Activated CD4-positive, alpha-beta T cell treated with anti-CD3 and anti-CD28 coated beads, Interleukin-2, amount 50 U/mL, for 48 hours (primary cell): ENCODE data around the gene XRN1.
"Not testable (repeated sequence)": the region's sequence is repeated elsewhere in the genome, so short reads cannot be mapped to it uniquely, and the experiment has no call there.

Experiments
- DNase-seq, 2 experiments: peaks; one replicate each; pipeline ENCODE4 v3.0.0-alpha.2; 2020

The XRN1 gene

DNA sequence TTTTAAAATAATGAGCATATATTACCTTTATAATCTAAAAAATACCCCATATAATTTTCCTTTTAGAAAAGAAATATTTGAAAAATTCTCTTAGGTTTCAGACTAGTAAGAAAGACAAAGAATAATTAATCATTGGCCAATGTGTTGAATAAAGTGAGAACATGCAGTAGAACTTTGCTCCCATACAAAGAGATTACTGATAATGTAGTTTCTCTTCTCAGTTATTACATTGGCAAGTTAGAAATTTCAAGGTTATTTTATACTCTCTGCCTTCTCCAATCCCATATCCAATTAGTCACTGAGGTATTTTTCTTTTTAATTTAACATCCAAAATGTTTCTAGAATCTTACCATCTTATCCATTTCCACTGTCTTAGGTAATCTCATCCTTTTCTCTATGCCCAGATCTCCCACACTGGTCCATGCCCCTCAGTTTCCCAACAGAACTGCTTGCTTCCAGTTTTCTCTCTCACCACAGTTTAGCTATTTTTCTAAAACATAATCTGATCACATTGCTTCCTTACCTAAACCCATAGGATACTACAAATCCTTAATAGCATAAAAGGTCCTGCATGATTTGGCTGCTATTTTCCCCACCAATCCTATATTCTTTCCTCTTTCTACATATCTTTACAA, 10.8 kb downstream of the XRN1 start:
- no peak for DNase-seq

DNA sequence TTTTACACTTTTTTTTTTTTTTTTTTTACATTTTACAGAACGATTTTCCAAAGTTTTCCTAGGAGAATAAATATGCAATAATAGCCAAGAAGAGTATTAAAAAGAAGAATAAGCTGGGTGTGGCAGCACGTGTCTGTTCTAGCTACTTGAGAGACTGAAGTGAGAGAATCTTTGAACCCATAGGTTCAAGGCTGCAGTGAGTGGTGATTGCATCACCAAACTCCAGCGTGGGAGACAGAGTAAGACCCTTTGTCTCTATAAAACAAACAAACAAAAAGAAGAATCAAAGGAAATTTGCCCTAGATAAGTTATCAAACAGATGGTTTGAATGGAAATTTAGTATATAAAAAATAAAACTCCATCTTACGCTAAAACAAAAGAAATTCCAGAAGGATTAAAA, 13.3 kb downstream of the XRN1 start:
- DNase-seq = no peak

DNA sequence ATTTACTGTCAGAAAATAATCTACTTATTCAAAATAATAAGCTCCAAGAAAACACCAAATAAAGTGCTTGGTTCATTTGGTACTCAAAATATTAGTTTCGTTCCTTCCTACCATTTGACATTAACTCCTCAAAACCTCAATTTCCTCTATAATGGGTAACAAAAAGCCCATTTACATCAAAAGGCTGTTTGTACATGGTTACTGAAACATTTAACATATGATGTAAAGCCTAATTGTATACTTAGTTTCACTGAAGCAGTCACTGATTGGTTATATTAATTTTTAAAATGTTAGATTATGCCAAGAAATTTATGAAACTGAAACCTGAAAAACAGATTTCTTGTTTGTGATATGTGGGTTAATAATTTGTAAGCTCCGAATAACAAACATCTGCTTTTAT, 14.7 kb downstream of the XRN1 start:
- DNase-seq = no peak

DNA sequence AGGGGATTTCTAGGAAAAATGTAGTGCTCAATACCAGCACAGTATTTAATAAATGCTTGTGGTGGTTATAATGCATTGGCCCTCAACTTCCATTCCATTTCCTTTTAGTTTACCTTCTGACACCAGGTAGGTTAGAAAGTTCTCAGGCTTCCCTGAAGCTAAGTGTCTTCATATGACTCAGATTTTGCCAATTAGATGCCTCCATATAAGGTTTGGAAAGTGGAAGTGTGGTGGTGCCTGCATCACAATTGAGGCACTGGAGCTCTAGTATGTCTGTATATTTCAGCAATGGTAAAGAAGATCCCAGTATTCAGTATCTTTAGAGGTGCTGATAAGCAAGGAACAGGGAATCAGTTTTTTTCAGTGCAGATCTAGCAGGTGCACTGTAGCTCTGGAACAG, 18.3 kb downstream of the XRN1 start:
- no peak for DNase-seq

DNA sequence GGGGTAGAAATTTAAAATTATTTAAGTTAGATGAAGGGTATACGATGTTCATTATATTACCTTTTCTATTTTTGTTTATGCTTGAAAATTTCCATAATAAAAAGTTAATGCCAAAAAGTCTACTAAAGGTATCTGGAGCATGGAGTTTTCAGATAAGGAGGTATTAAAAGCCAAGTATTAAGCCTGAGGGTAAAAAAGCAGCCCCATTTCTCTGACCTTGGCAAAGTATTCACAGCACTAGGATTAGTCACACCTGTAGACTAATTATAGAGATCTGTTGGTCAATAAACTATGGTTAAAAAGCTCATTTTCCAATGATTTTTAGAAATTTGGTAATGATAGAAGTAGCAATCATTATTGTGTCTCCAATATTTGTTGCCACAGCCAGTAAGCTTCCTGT, 23.1 kb downstream of the XRN1 start:
- no peak for DNase-seq

DNA sequence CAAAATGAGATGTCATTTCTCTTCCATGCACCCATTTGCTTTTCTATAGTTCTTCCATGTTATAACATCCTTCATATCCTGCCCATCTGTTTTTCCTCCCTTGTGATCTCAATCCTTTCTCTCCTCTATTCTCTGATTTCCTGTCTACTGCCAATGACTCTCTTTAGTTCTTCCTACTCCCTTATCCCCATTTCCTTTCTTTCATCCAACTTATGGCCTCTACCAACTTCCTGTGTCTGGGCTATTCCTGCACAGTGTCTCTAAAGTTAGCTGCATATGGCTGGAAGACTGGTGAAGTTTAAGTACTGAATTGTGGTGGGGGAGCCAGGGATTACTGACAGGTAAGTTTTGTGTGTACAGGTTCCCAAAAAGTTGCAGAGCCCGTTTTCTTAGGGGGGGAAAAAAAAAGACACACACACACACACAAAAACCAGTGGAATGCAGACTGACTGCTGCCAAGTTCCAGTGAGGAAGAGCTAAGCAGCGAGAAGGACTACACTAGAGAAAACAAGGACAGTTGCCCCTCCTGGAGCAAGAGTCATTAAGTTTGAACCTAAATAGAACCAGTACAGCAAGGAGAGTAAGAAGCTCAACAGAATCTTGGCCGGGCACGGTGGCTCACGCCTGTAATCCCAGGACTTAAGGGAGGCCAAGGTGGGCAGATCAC, 28.8 kb downstream of the XRN1 start:
- no peak for DNase-seq

DNA sequence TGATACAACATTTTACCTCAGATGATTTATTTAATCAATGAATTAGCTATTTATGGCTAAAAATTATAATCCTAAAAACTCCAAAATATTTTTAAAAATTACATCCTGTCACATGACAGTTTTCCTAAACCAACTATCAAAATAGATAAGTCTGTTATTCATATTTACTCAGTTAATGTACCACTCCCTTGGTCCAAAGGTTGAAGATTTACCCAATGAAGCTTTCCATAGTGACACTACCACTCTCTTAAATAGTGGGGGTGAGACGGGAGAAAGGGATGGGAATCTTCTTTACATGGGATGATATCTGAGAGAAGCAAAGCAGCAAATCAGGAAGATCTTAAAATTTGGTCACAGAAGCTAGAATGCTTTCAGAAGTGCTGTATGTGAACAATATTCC, 30.5 kb downstream of the XRN1 start:
- DNase-seq = no peak

DNA sequence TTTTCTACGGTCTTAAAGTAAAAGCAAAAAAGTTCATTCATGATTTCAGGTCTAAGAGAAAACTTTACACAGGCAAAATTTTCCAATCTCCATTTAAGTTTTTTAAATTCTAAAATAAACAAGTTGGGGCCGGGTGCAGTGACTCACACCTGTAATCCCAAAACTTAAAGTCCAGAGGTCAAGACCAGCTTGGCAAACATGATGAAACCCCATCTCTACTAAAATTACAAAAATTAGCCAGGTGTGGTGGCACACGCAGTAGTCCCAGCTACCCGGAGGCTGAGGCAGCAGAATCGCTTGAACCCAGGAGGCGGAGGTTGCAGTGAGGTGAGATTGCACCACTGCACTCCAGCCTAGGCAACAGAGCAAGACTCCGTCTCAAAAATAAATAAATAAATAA, 47.3 kb downstream of the XRN1 start:
- DNase-seq = not testable (repeated sequence)

DNA sequence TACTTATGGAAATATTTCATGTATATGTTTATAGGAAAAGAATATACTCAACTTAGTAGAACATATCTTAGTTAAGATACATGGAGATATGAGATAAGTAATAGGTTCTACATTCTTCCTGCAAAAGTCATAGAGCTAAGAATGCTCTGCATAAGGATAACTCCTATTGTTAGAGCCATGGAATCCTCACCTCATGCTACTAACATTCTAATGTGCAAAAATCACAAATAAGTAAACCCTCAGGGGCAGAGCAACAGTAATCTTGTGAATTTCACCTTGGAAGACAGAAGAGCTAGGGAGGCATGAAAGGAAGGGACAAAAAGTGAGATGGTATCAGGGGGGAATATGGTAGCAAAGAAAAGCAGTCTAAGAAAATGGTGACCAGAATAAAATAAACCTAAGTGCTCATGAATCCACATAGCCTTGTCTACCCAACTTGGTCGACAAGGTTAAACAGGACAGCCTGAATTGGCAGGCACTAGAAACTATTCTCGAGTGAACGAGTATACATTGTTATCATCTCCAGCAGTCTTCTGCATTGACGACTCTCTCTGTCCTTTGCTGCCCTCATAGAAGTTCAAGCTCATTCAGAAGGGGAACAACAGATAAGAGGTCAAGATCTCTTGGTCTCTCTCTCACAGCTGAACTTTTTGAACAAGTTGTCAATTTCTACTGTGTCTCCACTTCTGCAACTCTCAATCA, 52.8 kb downstream of the XRN1 start:
- no peak for DNase-seq

DNA sequence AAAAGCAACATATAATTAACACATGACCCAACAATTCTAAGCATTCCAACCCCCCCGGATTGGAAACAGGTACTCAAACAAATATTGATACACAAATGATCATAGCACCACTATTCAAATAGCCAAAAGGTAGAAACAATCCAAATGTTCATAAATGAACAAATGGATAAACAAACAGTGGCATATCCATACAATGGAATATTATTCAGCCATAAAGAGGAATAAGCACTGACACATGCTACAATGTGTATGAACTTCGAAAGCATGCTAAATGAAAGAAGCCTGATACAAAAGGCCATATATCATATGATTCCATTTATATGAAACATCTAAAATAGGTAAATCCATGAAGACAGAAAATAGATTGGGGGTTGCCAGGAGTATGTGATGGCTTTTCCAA, 62.8 kb downstream of the XRN1 start:
- no peak for DNase-seq

DNA sequence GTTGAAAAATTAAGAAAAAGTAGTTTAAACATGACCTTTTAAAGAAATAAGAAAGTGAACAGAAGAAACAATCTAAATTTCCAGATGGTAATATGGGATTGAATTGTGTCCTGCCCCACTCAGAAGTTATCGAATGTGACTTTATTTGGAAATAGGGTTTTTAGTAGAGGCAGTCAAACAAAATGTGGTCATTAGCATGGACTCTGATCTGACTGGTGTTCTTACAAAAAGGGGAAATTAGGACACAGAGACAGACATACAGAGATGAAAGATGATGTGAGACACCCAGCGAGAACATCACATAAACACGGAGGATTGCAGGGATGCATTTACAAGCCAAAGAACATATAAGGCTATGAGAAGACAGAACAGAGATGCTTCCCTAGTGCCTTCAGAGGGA, 73.2 kb downstream of the XRN1 start:
- no peak for DNase-seq

DNA sequence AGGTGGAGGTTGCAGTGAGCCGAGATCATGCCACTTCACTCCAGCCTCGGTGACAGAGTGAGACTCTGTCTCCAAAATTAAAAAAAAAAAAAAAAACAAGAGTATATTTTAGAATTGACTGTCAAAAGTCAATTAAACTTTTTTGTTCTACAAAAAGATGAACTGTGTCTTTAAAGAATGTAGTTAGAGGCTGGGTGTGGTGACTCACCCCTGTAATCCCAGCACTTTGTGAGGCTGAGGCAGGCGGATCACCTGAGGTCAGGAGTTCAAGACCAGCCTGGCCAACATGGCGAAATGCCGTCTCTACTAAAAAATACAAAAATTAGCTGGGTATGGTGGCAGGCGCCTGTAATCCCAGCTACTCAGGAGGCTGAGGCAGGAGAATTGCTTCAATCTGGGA, 78.3 kb downstream of the XRN1 start:
- DNase-seq = not testable (repeated sequence)

DNA sequence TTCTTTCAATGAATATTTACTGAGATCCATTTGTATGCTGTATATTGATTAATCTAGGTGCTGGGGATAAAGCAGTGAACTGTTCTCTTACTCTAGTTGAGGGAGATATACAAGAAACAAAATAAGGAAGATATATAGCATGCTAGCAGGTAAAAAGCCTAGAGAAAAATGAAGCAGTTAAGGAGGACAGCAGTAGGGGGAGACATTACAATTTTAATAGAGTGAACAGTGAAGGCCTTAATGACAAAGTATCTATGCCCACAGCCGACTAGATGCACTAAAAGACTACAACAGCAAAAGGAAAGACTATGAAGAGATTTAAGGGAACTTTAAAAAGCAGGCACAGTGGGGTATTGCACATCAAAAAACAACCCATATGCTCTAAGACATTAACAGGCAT, 81.4 kb downstream of the XRN1 start:
- DNase-seq = no peak

DNA sequence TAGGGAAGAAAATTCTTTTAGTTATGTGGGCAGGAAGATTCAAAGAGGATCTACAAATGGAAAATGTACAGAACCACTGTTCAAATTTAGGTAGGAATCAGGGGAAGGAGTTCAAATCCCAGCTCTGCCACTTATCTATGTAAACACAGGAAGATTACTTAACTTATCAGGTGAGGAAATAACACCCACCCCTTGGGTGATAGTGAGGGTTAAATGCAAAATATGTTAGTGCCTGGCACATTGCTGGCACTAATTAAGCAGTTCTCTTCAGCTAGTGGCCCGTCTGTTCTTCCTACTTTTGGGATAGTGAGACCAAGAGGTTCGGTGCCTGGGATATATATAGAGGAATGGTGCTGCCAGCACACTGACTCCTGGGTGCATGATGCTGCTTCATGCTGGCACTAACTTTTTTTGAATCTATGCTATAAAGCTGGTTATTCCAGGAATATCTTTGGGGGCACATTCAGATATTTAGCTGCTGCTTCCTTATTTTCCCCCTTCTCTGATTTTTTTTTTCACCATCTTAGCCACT, 83.8 kb downstream of the XRN1 start:
- no peak for DNase-seq

DNA sequence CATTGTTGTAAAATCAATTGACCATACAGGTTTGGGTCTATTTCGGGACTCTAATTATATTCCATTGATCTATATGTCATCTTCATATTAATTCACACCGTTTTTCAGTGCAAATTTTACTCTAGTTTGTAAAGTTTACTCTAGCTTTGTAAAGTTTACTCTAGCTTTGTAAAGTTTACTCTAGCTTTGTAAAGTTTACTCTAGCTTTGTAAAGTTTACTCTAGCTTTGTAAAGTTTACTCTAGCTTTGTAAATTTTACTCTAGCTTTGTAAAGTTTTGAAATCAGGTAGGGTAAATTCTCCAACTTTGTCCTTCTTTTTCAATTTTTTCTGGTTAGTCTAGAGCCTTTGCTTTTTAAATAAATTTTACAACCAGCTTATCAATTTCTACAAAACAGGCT, 84.4 kb downstream of the XRN1 start:
- DNase-seq = not testable (repeated sequence)

DNA sequence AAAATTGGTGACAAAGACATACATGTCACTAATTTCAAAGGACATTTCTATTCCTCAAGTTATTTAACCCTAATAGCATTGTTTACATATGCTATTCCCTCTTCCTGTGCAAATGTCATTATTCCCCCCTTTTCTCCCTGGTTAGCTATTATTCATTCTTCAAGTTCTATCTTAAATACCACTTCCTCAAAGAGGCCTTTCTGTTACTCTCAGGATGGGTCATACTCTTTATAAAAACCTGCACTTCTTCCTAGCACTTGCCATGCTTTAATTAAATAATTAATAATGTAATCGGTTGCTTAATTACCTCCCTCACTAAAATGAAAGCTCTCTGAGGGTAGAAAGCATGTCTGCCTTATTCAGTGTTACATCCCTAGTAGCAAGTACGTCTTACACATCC, 88.5 kb downstream of the XRN1 start:
- DNase-seq = no peak

DNA sequence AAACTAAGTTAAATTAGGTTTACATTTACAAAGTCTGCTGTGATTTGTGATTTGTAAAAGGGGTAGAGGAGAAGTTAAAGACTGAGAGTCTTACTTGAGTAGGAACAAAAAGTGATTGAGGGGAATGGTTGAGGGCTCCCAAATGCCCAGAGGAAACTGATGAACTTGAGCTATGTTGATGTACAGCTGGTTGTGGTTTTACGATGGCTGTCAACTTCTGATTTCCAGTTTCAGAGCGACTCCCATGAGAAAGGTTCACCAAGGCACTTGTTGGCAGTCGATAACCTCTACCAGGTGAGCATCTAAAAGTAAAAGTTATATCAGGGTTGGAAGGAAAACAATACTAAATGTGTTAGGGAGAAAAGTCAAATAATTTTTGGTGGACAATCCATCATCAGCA, 91.0 kb downstream of the XRN1 start:
- DNase-seq = no peak

DNA sequence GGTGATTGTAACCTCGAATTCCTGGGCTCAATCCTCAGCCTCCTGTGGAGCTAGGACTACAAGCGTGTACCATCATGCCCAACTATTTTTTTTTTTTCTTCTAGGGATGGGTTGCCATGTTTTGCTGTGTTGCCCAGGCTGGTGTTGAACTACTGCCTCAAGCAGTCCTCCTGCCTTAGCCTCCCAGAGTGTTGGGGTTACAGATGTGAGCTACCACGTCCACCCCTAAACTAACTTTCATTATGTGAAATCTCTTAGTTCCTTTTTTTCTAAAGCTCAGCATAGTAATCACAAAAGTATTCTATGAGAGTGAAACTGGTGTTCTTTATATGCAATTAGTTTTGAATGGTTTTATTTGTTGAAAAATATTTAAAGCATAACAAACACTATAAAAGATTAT, 92.1 kb downstream of the XRN1 start:
- no peak for DNase-seq

DNA sequence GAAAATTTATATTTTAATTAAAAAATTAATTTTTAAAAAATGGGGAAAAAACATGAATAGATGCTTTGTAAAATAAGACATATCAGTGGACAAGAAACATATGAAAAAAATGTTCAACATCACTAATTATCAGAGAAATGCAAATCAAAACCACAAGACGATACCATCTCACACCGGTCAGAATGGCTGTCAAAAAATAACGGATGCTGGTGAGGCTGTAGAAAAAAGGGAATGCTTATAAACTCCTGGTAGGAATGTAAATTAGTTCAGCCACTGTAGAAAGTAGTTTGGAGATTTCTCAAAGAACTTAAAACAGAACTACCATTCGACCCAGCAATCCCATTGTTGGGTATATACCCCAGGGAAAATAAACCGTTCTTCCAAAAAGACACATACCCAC, 93.8 kb downstream of the XRN1 start:
- DNase-seq = no peak

DNA sequence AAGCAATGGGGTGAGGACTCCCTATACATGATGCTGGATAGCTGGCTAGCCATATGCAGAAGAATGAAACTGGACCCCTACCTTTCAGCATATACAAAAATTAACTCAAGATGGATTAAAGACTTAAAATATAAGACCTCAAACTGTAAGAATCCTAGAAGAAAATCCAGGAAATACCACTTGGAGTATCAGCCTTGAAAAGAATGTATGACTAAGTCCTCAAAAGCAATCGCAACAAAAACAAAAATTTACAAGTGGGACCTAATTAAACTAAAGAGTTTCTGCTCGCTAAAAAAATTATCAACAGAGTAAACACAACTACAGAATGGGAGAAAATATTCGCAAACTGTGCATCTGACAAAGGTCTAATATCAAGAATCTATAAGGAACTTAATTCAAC, 94.3 kb downstream of the XRN1 start:
- DNase-seq = no peak

DNA sequence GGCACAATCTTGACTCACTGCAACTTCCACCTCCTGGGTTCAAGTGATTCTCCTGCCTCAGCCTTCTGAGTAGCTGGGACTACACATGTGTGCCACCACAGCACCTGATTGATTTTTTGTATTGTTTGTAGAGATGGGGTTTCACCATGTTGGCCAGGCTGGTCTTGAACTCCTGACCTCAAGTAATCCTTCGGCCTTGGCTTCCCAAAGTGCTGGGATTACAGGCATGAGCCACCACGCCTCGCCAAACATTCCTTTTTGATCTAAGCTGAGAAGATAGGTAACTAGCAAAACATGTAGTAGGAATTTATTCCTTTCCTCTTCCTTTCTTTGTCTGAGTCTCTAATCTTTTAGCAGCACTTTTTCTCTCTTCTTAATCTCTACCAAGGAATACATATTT, 95.1 kb downstream of the XRN1 start:
- DNase-seq = not testable (repeated sequence)

DNA sequence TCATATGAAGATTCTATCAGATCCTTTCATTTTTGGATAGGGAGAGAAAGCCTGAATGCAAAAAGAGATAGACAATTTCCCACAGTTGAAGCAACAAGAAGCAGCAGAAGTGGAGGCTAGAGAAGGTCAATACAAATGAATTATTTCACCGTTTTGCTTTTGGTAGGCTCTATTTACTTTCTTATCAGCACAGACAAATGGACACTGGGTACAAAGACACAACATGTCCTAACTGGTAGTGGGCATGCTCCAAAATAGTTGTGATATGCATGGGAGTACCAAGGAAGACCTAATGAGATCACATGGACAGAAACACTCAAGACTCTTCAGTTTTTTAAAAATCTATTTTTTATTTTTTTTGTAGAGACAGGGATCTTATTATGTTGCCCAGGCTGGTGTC, 99.4 kb downstream of the XRN1 start:
- DNase-seq = no peak

DNA sequence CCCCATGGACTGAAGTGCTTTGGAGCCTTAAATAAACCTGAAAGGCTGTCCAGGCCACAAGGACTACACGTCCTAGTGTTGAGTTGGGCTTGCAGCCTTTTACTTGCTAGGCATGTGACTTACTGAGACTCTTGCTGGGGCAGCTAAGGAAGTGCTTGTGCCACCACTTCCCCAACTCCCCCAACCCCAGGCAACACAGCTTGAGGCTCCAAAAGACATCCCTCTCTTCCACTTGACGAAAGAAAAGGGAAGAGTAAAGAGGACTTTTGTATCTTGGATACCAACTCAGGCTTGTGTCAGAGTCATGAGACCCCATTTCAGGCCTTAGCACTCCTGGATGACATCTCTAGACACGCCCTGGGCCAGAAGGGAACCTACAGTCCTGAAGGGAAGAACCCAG, 109.8 kb downstream of the XRN1 start:
- no peak for DNase-seq

DNA sequence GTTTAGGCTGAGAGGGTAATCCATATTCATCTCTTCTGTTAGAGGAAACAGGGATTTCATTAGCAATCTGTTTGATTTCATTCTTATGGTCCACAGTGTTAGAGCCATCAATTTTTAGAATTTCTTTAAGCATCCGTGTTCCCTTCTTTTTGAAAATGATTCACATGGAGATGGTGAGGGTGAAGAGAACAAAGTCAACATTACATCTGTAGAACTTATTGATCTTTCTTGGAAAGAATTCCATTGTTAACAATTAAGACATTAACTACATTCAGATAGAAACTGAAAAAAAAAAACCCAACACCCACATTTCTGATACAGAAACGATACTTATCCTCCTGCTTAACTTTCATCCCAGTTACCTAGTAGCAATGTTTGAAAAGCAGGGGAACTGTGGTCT, 115.4 kb downstream of the XRN1 start:
- no peak for DNase-seq
